ENCODE measurements around the gene LIN28B.
"Not testable (repeated sequence)": the region's sequence is repeated elsewhere in the genome, so short reads cannot be mapped to it uniquely, and the experiment has no call there.

The LIN28B gene

DNA sequence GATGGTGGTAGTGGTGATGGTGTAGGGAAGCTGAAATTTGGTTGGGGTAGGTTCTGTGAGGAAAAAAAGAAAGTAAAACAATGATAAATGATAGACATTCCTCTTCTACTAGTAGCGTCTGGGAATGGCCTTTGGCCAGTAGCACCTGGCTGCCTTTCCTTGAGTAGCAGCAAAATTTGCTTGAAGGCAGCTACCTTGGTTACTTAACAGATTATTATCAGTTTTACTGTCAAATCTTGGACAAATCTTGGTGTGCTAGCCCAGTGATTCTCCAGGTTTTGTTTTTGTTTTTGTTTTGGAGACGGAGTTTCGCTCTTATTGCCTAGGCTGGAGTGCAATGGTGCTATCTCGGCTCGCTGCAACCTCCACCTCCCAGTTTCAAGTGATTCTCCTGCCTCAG is 26.4 kb downstream of the LIN28B start:
- Histone ChIP-seq H3K4me3 (ENCODE audit: low read depth, low read length) (no peak overlapping the region), H3K36me3 (ENCODE audit: control insufficient read depth, insufficient read depth, low read length) (no peaks in the 10 kb centered on the region), H3K4me2 (ENCODE audit: low read length) (no peak overlapping the region), H3K79me2 (no peaks in the 10 kb centered on the region), H3K9ac (no peak overlapping the region), H3K4me1 (no peaks in the 10 kb centered on the region), H2AFZ (no peak overlapping the region), H3K27ac (no peak overlapping the region), H3K27me3 (ENCODE audit: control insufficient read depth, insufficient read depth, low read length) (no peaks in the 10 kb centered on the region), H3K9me3 (ENCODE audit: control insufficient read depth, low read length) (no peaks in the 10 kb centered on the region)
- TF ChIP-seq, protein P1, sequence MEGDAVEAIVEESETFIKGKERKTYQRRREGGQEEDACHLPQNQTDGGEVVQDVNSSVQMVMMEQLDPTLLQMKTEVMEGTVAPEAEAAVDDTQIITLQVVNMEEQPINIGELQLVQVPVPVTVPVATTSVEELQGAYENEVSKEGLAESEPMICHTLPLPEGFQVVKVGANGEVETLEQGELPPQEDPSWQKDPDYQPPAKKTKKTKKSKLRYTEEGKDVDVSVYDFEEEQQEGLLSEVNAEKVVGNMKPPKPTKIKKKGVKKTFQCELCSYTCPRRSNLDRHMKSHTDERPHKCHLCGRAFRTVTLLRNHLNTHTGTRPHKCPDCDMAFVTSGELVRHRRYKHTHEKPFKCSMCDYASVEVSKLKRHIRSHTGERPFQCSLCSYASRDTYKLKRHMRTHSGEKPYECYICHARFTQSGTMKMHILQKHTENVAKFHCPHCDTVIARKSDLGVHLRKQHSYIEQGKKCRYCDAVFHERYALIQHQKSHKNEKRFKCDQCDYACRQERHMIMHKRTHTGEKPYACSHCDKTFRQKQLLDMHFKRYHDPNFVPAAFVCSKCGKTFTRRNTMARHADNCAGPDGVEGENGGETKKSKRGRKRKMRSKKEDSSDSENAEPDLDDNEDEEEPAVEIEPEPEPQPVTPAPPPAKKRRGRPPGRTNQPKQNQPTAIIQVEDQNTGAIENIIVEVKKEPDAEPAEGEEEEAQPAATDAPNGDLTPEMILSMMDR (IDR thresholded peaks at IDR 0.05) = no peak

DNA sequence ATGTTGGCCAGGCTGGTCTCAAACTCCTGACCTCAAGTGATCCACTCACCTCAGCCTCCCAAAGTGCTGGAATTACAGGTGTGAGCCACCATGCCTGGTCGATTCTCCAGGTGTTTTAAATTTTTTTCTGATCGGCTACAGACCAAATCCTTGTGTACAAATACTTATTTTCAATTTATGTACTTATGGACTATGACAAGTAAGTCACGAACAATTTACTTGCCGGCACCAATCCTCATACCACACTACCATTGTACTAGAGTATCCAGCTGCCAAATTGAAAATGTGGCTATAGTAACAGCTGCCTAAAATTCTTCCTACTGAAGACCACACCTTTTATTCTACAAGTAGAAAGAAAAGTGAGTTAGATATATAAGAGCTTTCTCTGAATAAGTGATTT is 26.9 kb downstream of the LIN28B start:
- Histone ChIP-seq H3K4me3 (ENCODE audit: low read depth, low read length) (no peak overlapping the region), H3K9me3 (ENCODE audit: control insufficient read depth, low read length) (no peaks in the 10 kb centered on the region), H3K79me2 (no peaks in the 10 kb centered on the region), H3K36me3 (ENCODE audit: control insufficient read depth, insufficient read depth, low read length) (no peaks in the 10 kb centered on the region), H3K27ac (no peak overlapping the region), H3K4me1 (no peaks in the 10 kb centered on the region), H3K9ac (no peak overlapping the region), H2AFZ (no peak overlapping the region), H3K4me2 (ENCODE audit: low read length) (no peak overlapping the region), H3K27me3 (ENCODE audit: control insufficient read depth, insufficient read depth, low read length) (no peaks in the 10 kb centered on the region)
- TF ChIP-seq, protein P1 (IDR thresholded peaks at IDR 0.05) = no peak

DNA sequence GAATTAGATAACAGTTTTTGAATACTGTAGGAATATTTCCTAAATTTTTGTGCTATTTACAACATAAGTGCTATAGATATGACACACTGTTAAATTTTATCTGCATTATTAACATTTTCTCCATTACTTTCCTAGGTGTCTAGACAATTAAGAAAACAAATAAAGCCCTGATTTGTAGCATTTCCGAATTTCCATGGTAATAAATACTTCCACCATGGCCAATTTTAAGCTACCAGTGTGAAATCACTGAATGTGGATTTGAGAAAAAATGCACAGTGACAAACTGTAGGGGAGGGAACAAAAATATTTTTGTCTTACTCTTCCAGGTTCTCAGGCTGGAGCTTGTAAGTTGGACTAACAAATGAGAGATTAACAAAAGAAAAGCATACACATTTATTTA is 27.9 kb downstream of the LIN28B start:
- Histone ChIP-seq H3K36me3 (ENCODE audit: control insufficient read depth, insufficient read depth, low read length) (no peaks in the 10 kb centered on the region), H3K4me3 (ENCODE audit: low read depth, low read length) (no peak overlapping the region), H3K27ac (no peak overlapping the region), H3K9ac (no peak overlapping the region), H2AFZ (no peak overlapping the region), H3K9me3 (ENCODE audit: control insufficient read depth, low read length) (no peaks in the 10 kb centered on the region), H3K27me3 (ENCODE audit: control insufficient read depth, insufficient read depth, low read length) (no peaks in the 10 kb centered on the region), H3K4me1 (no peaks in the 10 kb centered on the region), H3K4me2 (ENCODE audit: low read length) (no peak overlapping the region), H3K79me2 (no peaks in the 10 kb centered on the region)
- TF ChIP-seq, protein P1 (IDR thresholded peaks at IDR 0.05) = no peak

DNA sequence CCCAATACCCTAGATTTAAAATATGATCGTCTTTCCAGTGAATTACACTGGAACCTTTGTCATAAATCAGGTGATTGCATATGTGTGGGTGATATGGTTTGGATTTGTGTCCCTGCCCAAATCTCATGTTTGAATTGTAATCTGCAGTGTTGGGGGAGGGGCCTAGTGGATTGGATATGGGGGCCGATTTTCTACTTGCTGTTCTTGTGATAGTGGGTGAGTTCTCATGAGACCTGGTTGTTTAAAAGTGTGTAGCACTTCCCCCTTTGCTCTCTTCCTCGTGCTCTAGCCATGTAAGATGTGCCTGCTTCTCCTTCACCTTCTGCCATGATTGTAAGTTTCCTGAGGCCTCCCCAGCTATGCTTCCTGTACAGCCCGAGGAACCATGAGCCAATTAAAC is 29.0 kb downstream of the LIN28B start:
- not testable (repeated sequence) for H3K4me3 ChIP-seq (ENCODE audit: low read depth, low read length); H2AFZ ChIP-seq; H3K4me2 ChIP-seq (ENCODE audit: low read length); H3K36me3 ChIP-seq (ENCODE audit: control insufficient read depth, insufficient read depth, low read length); H3K4me1 ChIP-seq; H3K9me3 ChIP-seq (ENCODE audit: control insufficient read depth, low read length); H3K27me3 ChIP-seq (ENCODE audit: control insufficient read depth, insufficient read depth, low read length); H3K9ac ChIP-seq; H3K79me2 ChIP-seq; H3K27ac ChIP-seq

DNA sequence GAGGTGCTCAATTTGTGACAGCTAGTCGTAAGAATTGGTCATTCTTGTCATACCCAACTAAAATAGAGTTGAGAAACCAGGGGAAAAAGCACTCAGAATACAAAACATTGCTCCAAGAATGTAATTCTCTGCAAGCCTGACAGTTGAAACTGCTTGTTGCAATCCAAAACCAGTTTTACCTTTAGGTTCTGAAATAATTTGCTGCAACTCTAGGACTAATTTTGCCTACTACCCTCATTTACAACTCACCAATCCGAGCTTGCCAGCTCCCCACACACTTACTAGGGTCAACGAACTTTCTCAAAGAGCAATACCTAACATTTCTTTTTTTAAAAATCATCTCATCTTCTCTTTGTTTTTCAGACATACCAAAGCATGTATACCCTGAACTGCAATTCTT is 29.7 kb downstream of the LIN28B start:
- H3K27me3 ChIP-seq (ENCODE audit: control insufficient read depth, insufficient read depth, low read length) = no peaks in the 10 kb centered on the region
- no peak overlapping the region for H2AFZ ChIP-seq
- no peak overlapping the region for H3K9ac ChIP-seq
- H3K4me1 ChIP-seq = no peaks in the 10 kb centered on the region
- H3K79me2 ChIP-seq = no peaks in the 10 kb centered on the region
- TF ChIP-seq, protein P1 (IDR thresholded peaks at IDR 0.05) = no peak
- no peak overlapping the region for H3K4me2 ChIP-seq (ENCODE audit: low read length)
- no peak overlapping the region for H3K4me3 ChIP-seq (ENCODE audit: low read depth, low read length)
- no peaks in the 10 kb centered on the region for H3K9me3 ChIP-seq (ENCODE audit: control insufficient read depth, low read length)
- H3K36me3 ChIP-seq (ENCODE audit: control insufficient read depth, insufficient read depth, low read length) = no peaks in the 10 kb centered on the region
- H3K27ac ChIP-seq = no peak overlapping the region

Measured in parathyroid adenoma (tissue), 2 donors.